ENCODE results near the gene RPGRIP1L.
A peak's percentile ranks its signal among the peaks of the same experiment; 100 is the strongest.

RPGRIP1L gene

GRCh38 chr16:53600126-53600525, 103.5 kb downstream of the RPGRIP1L start:
- Histone ChIP-seq H3K4me3 (no peak overlapping the region), H3K36me3 (replicated peaks) (no peaks in the 10 kb centered on the region), H3K9me3 (no peaks in the 10 kb centered on the region), H3K4me1 (peaks cover 35% of the 10 kb centered on the region), H3K27me3 (ENCODE audit: low read depth) (no peaks in the 10 kb centered on the region)
- DNase-seq (ENCODE audit: low spot score in 2 of 2): no peak
- in situ Hi-C loops (cut with MboI; ENCODE audit: low sequenced_read_pairs): no loop called here

- no peak overlapping the region for H3K4me3 ChIP-seq
- no peaks in the 10 kb centered on the region for H3K27me3 ChIP-seq (ENCODE audit: low read depth)
- in situ Hi-C loops (cut with MboI; ENCODE audit: low sequenced_read_pairs): no loop called here
- H3K4me1 ChIP-seq: peaks cover 35% of the 10 kb centered on the region
- H3K36me3 ChIP-seq (replicated peaks): no peaks in the 10 kb centered on the region
- no peak for DNase-seq (ENCODE audit: low spot score in 2 of 2)
- no peaks in the 10 kb centered on the region for H3K9me3 ChIP-seq
Observed at GRCh38 chr16:53599548-53599947, 104.1 kb downstream of the RPGRIP1L start.

GRCh38 chr16:53598511-53599275, 105.0 kb downstream of the RPGRIP1L start:
- Histone ChIP-seq H3K4me3 (no peak overlapping the region), H3K4me1 (peaks cover 35% of the 10 kb centered on the region), H3K27me3 (ENCODE audit: low read depth) (no peaks in the 10 kb centered on the region), H3K9me3 (no peaks in the 10 kb centered on the region), H3K36me3 (replicated peaks) (no peaks in the 10 kb centered on the region)
- DNase-seq (ENCODE audit: low spot score in 2 of 2): peak in 1 of 2 experiments; percentile 83
- in situ Hi-C loops (cut with MboI; ENCODE audit: low sequenced_read_pairs): no loop called here

GRCh38 chr16:53597776-53598175, 105.9 kb downstream of the RPGRIP1L start:
- no peak for DNase-seq (ENCODE audit: low spot score in 2 of 2)
- no peaks in the 10 kb centered on the region for H3K36me3 ChIP-seq (replicated peaks)
- no peaks in the 10 kb centered on the region for H3K9me3 ChIP-seq
- in situ Hi-C loops (cut with MboI; ENCODE audit: low sequenced_read_pairs): no loop called here
- H3K4me3 ChIP-seq: no peak overlapping the region
- peaks cover 35% of the 10 kb centered on the region for H3K4me1 ChIP-seq
- no peaks in the 10 kb centered on the region for H3K27me3 ChIP-seq (ENCODE audit: low read depth)

GRCh38 chr16:53588081-53588648, 115.5 kb downstream of the RPGRIP1L start:
- in situ Hi-C loops (cut with MboI; ENCODE audit: low sequenced_read_pairs): no loop called here
- Histone ChIP-seq H3K4me1 (no peaks in the 10 kb centered on the region), H3K9me3 (no peaks in the 10 kb centered on the region), H3K27me3 (ENCODE audit: low read depth) (no peaks in the 10 kb centered on the region), H3K36me3 (replicated peaks) (no peaks in the 10 kb centered on the region), H3K4me3 (no peak overlapping the region)
- no peak for DNase-seq (ENCODE audit: low spot score in 2 of 2)

DNA sequence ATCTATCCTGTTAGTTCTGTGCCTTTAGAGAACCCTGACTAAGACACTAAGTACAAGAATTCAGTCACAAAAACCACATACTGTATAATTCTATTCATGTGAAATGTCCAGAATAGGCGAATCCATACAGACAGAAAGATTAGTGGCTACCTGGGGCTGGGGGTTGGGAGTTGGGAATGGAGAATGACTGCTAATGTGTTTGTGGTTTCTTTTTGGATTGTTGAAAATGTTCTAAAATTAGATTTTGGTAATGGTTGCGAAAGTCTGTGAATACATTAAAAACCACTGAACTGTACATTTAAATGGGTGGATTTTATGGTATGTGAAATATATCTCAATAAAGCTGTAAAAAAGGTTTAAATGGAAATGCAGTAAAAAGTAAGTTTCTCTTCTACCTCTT, 120.3 kb downstream of the RPGRIP1L start:
- Histone ChIP-seq H3K27me3 (ENCODE audit: low read depth) (no peaks in the 10 kb centered on the region), H3K4me3 (no peak overlapping the region), H3K36me3 (replicated peaks) (no peaks in the 10 kb centered on the region), H3K9me3 (no peaks in the 10 kb centered on the region), H3K4me1 (no peaks in the 10 kb centered on the region)
- no peak for DNase-seq (ENCODE audit: low spot score in 2 of 2)
- in situ Hi-C loops (cut with MboI; ENCODE audit: low sequenced_read_pairs): no loop called here

DNA sequence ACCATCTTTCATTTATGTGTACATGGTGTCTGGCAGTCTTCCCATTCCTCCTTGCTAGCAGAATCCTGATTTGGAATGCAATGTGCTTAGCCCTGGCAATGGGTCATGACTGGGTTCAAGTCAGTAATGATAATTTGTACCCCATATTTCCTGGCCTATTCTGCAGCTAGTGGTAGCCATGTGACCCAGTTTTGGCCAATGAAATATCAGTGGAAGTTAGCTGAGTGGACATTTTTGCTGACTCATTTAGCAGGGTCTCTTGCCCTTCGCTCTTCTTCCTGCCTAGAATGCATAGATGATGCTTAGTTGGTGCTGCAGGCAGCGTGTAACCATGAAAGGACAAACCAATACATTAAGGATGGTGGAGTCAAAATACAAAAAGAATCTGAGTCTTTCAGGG, 121.9 kb downstream of the RPGRIP1L start:
- Histone ChIP-seq H3K27me3 (ENCODE audit: low read depth) (no peaks in the 10 kb centered on the region), H3K4me3 (no peak overlapping the region), H3K9me3 (no peaks in the 10 kb centered on the region), H3K36me3 (replicated peaks) (no peaks in the 10 kb centered on the region), H3K4me1 (no peaks in the 10 kb centered on the region)
- no peak for DNase-seq (ENCODE audit: low spot score in 2 of 2)
- in situ Hi-C loops (cut with MboI; ENCODE audit: low sequenced_read_pairs): no loop called here

- no peak overlapping the region for H3K4me3 ChIP-seq
- no peaks in the 10 kb centered on the region for H3K4me1 ChIP-seq
- H3K36me3 ChIP-seq (replicated peaks): no peaks in the 10 kb centered on the region
- no peaks in the 10 kb centered on the region for H3K27me3 ChIP-seq (ENCODE audit: low read depth)
- in situ Hi-C loops (cut with MboI; ENCODE audit: low sequenced_read_pairs): no loop called here
- no peaks in the 10 kb centered on the region for H3K9me3 ChIP-seq
- no peak for DNase-seq (ENCODE audit: low spot score in 2 of 2)
Observed at GRCh38 chr16:53580038-53580802, 123.4 kb downstream of the RPGRIP1L start.

- no peak overlapping the region for H3K4me3 ChIP-seq
- H3K9me3 ChIP-seq: peaks cover 3% of the 10 kb centered on the region
- no peaks in the 10 kb centered on the region for H3K27me3 ChIP-seq (ENCODE audit: low read depth)
- H3K4me1 ChIP-seq: no peaks in the 10 kb centered on the region
- DNase-seq (ENCODE audit: low spot score in 2 of 2): no peak
- no peaks in the 10 kb centered on the region for H3K36me3 ChIP-seq (replicated peaks)
- in situ Hi-C loops (cut with MboI; ENCODE audit: low sequenced_read_pairs): no loop called here
Observed at GRCh38 chr16:53576904-53577303, 126.8 kb downstream of the RPGRIP1L start.

DNA sequence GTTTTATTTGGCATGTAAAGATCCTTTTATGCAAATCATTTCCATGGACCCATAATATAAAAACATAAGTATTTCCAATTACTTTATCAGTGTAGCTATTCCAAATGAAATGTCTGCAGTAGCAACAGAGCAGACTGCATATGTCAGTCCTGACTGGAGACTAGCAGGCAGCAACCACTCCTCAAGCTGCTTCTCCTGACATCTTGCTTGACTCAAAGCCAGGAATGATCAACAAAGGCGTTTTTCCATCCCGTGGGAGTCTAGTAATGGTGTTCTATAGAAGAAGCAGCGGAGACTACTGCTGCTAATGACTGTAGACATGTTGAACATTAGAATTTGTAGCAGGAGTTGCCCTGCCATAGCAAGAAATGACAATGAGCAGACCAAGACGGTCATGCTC, 127.4 kb downstream of the RPGRIP1L start:
- no peaks in the 10 kb centered on the region for H3K36me3 ChIP-seq (replicated peaks)
- H3K4me1 ChIP-seq: no peaks in the 10 kb centered on the region
- in situ Hi-C loops (cut with MboI; ENCODE audit: low sequenced_read_pairs): no loop called here
- H3K9me3 ChIP-seq: peaks cover 9% of the 10 kb centered on the region
- no peaks in the 10 kb centered on the region for H3K27me3 ChIP-seq (ENCODE audit: low read depth)
- DNase-seq (ENCODE audit: low spot score in 2 of 2): no peak
- no peak overlapping the region for H3K4me3 ChIP-seq

- Histone ChIP-seq H3K4me1 (peaks cover under 1% of the 10 kb centered on the region; the same call in 1 of the 2 replicates), H3K9me3 (peaks cover 14% of the 10 kb centered on the region), H3K36me3 (replicated peaks) (no peaks in the 10 kb centered on the region), H3K27me3 (ENCODE audit: low read depth) (no peaks in the 10 kb centered on the region), H3K4me3 (no peak overlapping the region)
- DNase-seq (ENCODE audit: low spot score in 2 of 2): no peak
- in situ Hi-C loops (cut with MboI; ENCODE audit: low sequenced_read_pairs): loop anchor here (25.0 kb wide), 1 partner anchor 1691 kb away; no protein-coding TSS in a partner anchor
Observed at GRCh38 chr16:53571763-53572162, 131.9 kb downstream of the RPGRIP1L start.

DNA sequence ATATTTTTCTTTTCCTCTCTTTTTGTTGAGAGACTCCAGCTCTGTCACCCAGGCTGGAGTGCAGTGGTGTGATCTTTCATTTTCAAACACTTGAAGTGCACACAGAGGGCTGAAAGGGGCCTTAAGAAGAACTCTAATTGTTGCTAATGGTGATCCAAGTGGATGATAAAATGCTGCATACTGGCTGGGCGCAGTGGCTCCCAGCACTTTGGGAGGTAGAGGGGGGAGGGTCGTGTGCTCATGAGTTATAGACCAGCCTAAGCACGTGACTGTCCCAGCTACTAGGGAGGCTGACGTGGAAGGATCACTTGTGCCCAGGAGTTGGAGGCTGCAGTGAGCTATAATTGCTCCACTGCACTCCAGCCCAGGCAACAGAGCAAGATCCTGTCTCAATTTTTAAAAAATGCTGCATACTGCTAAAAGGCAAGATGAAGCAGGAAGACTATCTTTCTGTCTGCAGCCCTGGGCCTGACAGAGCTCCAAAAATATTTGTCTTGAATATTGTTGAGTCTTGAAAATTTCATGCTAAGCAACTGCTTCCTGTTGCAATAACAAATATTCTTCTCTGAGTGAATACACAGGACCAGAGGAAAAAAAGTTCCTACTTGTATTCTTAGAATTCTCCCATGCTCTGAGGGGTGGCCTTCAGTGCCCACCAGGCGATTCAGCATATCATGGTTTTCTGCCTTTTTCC, 137.0 kb downstream of the RPGRIP1L start:
- no peak for DNase-seq (ENCODE audit: low spot score in 2 of 2)
- H3K36me3 ChIP-seq (replicated peaks): no peaks in the 10 kb centered on the region
- no peaks in the 10 kb centered on the region for H3K27me3 ChIP-seq (ENCODE audit: low read depth)
- no peak overlapping the region for H3K4me3 ChIP-seq
- peaks cover 10% of the 10 kb centered on the region for H3K4me1 ChIP-seq
- H3K9me3 ChIP-seq: peaks cover 9% of the 10 kb centered on the region
- in situ Hi-C loops (cut with MboI; ENCODE audit: low sequenced_read_pairs): loop anchor here (25.0 kb wide), 1 partner anchor 1696 kb away; no protein-coding TSS in a partner anchor

DNA sequence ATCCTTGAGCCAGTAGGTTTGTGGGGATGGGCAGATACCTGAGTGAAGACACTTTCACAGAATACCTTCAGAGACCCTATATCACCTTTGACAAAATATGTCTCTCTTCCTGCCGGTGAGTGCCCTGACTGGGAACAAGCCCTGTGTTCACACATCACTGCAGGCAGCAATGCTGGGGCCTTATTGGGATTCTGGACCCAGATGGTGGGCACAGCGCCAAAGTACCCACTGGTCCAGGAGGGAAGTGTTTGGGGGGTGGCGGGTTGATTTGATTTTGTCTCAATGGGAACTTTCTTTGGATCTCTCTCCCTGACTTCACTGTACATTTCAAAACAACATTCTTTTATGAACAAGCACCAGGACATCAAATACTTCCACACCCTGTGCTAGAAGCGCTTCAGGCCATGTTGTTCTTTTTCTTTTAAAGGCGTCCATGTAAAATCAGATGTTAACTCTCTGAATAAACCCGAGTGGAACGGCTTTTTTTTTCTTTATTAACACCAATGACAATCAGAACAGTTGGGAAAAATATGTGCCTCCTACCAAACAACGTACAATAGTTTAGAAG, 138.3 kb downstream of the RPGRIP1L start:
- in situ Hi-C loops (cut with MboI; ENCODE audit: low sequenced_read_pairs): loop anchor here (25.0 kb wide), 1 partner anchor 1697 kb away; no protein-coding TSS in a partner anchor
- peaks cover 16% of the 10 kb centered on the region for H3K4me1 ChIP-seq

More for the DNA sequence above, 138.3 kb downstream of the RPGRIP1L start:
- Histone ChIP-seq H3K27me3 (ENCODE audit: low read depth) (no peaks in the 10 kb centered on the region), H3K36me3 (replicated peaks) (no peaks in the 10 kb centered on the region), H3K4me3 (no peak overlapping the region), H3K9me3 (peaks cover 6% of the 10 kb centered on the region; the same call in 1 of the 2 replicates)
- no peak for DNase-seq (ENCODE audit: low spot score in 2 of 2)

All from HAP-1 (cell line).